ENCODE measurements around the gene NUDT4B. TPM values are rescaled to one million over a fixed set of nuclear protein-coding genes. Genes with fewer than 3 reads are reported as not detected.
"Not testable (repeated sequence)": the region's sequence is repeated elsewhere in the genome, so short reads cannot be mapped to it uniquely, and the experiment has no call there.

NUDT4B gene
- total RNA-seq, 2 experiments from 2014 or later: not detected

GRCh38 chr1:148749335-148749681 is 734 bp downstream of the NUDT4B start:
- POLR2A ChIA-PET; H3K9me3 Mint-ChIP-seq (ENCODE audit: insufficient read depth); DNase-seq; CTCF ChIA-PET; H3K36me3 Mint-ChIP-seq (ENCODE audit: low read depth); H3K4me3 Mint-ChIP-seq; H3K4me1 Mint-ChIP-seq (ENCODE audit: low read depth); H3K27ac Mint-ChIP-seq; H3K27me3 Mint-ChIP-seq (ENCODE audit: low read depth): not testable (repeated sequence)
- peak; percentile 97 for ATAC-seq

- CTCF ChIA-PET; H3K4me1 Mint-ChIP-seq (ENCODE audit: low read depth); H3K9me3 Mint-ChIP-seq (ENCODE audit: insufficient read depth); H3K36me3 Mint-ChIP-seq (ENCODE audit: low read depth); POLR2A ChIA-PET; H3K27me3 Mint-ChIP-seq (ENCODE audit: low read depth); H3K27ac Mint-ChIP-seq; DNase-seq; ATAC-seq; H3K4me3 Mint-ChIP-seq: not testable (repeated sequence)
Measured at GRCh38 chr1:148756231-148756630, 7.7 kb downstream of the NUDT4B start.

GRCh38 chr1:148757446-148757845 is 8.9 kb downstream of the NUDT4B start:
- H3K27ac Mint-ChIP-seq; ATAC-seq; POLR2A ChIA-PET; H3K4me1 Mint-ChIP-seq (ENCODE audit: low read depth); CTCF ChIA-PET; H3K36me3 Mint-ChIP-seq (ENCODE audit: low read depth); DNase-seq; H3K9me3 Mint-ChIP-seq (ENCODE audit: insufficient read depth); H3K4me3 Mint-ChIP-seq; H3K27me3 Mint-ChIP-seq (ENCODE audit: low read depth): not testable (repeated sequence)

- H3K27ac Mint-ChIP-seq; H3K9me3 Mint-ChIP-seq (ENCODE audit: insufficient read depth); H3K4me1 Mint-ChIP-seq (ENCODE audit: low read depth); POLR2A ChIA-PET; DNase-seq; H3K27me3 Mint-ChIP-seq (ENCODE audit: low read depth); CTCF ChIA-PET; H3K36me3 Mint-ChIP-seq (ENCODE audit: low read depth); H3K4me3 Mint-ChIP-seq: not testable (repeated sequence)
- peak; percentile 96 for ATAC-seq
Measured at GRCh38 chr1:148758412-148758811, 9.8 kb downstream of the NUDT4B start.

- POLR2A ChIA-PET; CTCF ChIA-PET; H3K27ac Mint-ChIP-seq; H3K4me3 Mint-ChIP-seq; H3K27me3 Mint-ChIP-seq (ENCODE audit: low read depth); H3K36me3 Mint-ChIP-seq (ENCODE audit: low read depth); DNase-seq; H3K4me1 Mint-ChIP-seq (ENCODE audit: low read depth); H3K9me3 Mint-ChIP-seq (ENCODE audit: insufficient read depth): not testable (repeated sequence)
- ATAC-seq: peak; percentile 48
Measured at GRCh38 chr1:148758925-148759324, 10.4 kb downstream of the NUDT4B start.

- ATAC-seq: peak; percentile 10
- H3K4me1 Mint-ChIP-seq (ENCODE audit: low read depth); H3K4me3 Mint-ChIP-seq; H3K9me3 Mint-ChIP-seq (ENCODE audit: insufficient read depth); CTCF ChIA-PET; POLR2A ChIA-PET; H3K36me3 Mint-ChIP-seq (ENCODE audit: low read depth); H3K27ac Mint-ChIP-seq; H3K27me3 Mint-ChIP-seq (ENCODE audit: low read depth): not testable (repeated sequence)
- peak; percentile 25 for DNase-seq
Measured at GRCh38 chr1:148759749-148760148, 11.2 kb downstream of the NUDT4B start.

GRCh38 chr1:148760206-148760605 is 11.6 kb downstream of the NUDT4B start:
- H3K27me3 Mint-ChIP-seq (ENCODE audit: low read depth); H3K36me3 Mint-ChIP-seq (ENCODE audit: low read depth); ATAC-seq; DNase-seq; CTCF ChIA-PET; H3K9me3 Mint-ChIP-seq (ENCODE audit: insufficient read depth); H3K4me1 Mint-ChIP-seq (ENCODE audit: low read depth); H3K4me3 Mint-ChIP-seq; H3K27ac Mint-ChIP-seq; POLR2A ChIA-PET: not testable (repeated sequence)

GRCh38 chr1:148761360-148761759 is 12.8 kb downstream of the NUDT4B start:
- H3K4me1 Mint-ChIP-seq (ENCODE audit: low read depth); H3K36me3 Mint-ChIP-seq (ENCODE audit: low read depth); CTCF ChIA-PET; DNase-seq; H3K27me3 Mint-ChIP-seq (ENCODE audit: low read depth); H3K27ac Mint-ChIP-seq; H3K9me3 Mint-ChIP-seq (ENCODE audit: insufficient read depth); ATAC-seq; H3K4me3 Mint-ChIP-seq; POLR2A ChIA-PET: not testable (repeated sequence)

- DNase-seq; H3K27ac Mint-ChIP-seq; H3K27me3 Mint-ChIP-seq (ENCODE audit: low read depth); H3K4me1 Mint-ChIP-seq (ENCODE audit: low read depth); ATAC-seq; H3K36me3 Mint-ChIP-seq (ENCODE audit: low read depth); CTCF ChIA-PET; H3K9me3 Mint-ChIP-seq (ENCODE audit: insufficient read depth); H3K4me3 Mint-ChIP-seq; POLR2A ChIA-PET: not testable (repeated sequence)
Measured at GRCh38 chr1:148765238-148766019, 16.9 kb downstream of the NUDT4B start.

GRCh38 chr1:148768541-148768940 is 20.0 kb downstream of the NUDT4B start:
- H3K27me3 Mint-ChIP-seq (ENCODE audit: low read depth); DNase-seq; POLR2A ChIA-PET; H3K9me3 Mint-ChIP-seq (ENCODE audit: insufficient read depth); ATAC-seq; H3K27ac Mint-ChIP-seq; H3K36me3 Mint-ChIP-seq (ENCODE audit: low read depth); CTCF ChIA-PET; H3K4me1 Mint-ChIP-seq (ENCODE audit: low read depth); H3K4me3 Mint-ChIP-seq: not testable (repeated sequence)

- H3K36me3 Mint-ChIP-seq (ENCODE audit: low read depth); H3K4me3 Mint-ChIP-seq; H3K27me3 Mint-ChIP-seq (ENCODE audit: low read depth); H3K4me1 Mint-ChIP-seq (ENCODE audit: low read depth); DNase-seq; ATAC-seq; CTCF ChIA-PET; H3K9me3 Mint-ChIP-seq (ENCODE audit: insufficient read depth); POLR2A ChIA-PET; H3K27ac Mint-ChIP-seq: not testable (repeated sequence)
Measured at GRCh38 chr1:148769495-148769894, 20.9 kb downstream of the NUDT4B start.

- H3K27ac Mint-ChIP-seq; H3K4me3 Mint-ChIP-seq; POLR2A ChIA-PET; H3K9me3 Mint-ChIP-seq (ENCODE audit: insufficient read depth); H3K4me1 Mint-ChIP-seq (ENCODE audit: low read depth); H3K36me3 Mint-ChIP-seq (ENCODE audit: low read depth); CTCF ChIA-PET; DNase-seq; ATAC-seq; H3K27me3 Mint-ChIP-seq (ENCODE audit: low read depth): not testable (repeated sequence)
Measured at GRCh38 chr1:148773690-148774089, 25.1 kb downstream of the NUDT4B start.

GRCh38 chr1:148774102-148774501 is 25.5 kb downstream of the NUDT4B start:
- CTCF ChIA-PET; H3K9me3 Mint-ChIP-seq (ENCODE audit: insufficient read depth); DNase-seq; H3K27ac Mint-ChIP-seq; H3K27me3 Mint-ChIP-seq (ENCODE audit: low read depth); POLR2A ChIA-PET; H3K36me3 Mint-ChIP-seq (ENCODE audit: low read depth); H3K4me1 Mint-ChIP-seq (ENCODE audit: low read depth); H3K4me3 Mint-ChIP-seq; ATAC-seq: not testable (repeated sequence)
